Endothelial cell of umbilical vein (primary cell): ENCODE results near the gene RALGAPB.
"Not testable (repeated sequence)": the region's sequence is repeated elsewhere in the genome, so short reads cannot be mapped to it uniquely, and the experiment has no call there.

Experiments used
- EZH2 ChIP-seq: IDR thresholded peaks from 2 replicates; pipeline ENCODE4 v1.6.1; 2012; ENCODE audit warnings: borderline replicate concordance, low read depth, mild to moderate bottlenecking, moderate library complexity, low read length, inconsistent platforms; ENCODE audit not compliant: severe bottlenecking
- MAX ChIP-seq: IDR thresholded peaks from 2 replicates; pipeline ENCODE4 v1.6.1; 2011; ENCODE audit not compliant: insufficient read depth, insufficient read length
- MYC ChIP-seq: IDR thresholded peaks from one replicate; pipeline ENCODE4 v1.6.1; 2011; ENCODE audit warnings: mild to moderate bottlenecking, low read depth, low read length
- POLR2A ChIP-seq: IDR thresholded peaks from 2 replicates; pipeline ENCODE4 v1.6.1; 2012; ENCODE audit warnings: low read depth, mild to moderate bottlenecking, control low read depth, low read length
- TF ChIP-seq, protein P1 (sequence below), 2 donors: IDR thresholded peaks; 1 replicate in 1 of 2; 2 replicates in 1 of 2; pipeline ENCODE4 v1.5.1; 2011; ENCODE audit warnings: low read length in 2 of 2, mild to moderate bottlenecking in 2 of 2, moderate library complexity in 2 of 2, control low read depth in 1 of 2, inconsistent platforms in 1 of 2, low read depth in 1 of 2; ENCODE audit not compliant: insufficient read depth in 1 of 2; ENCODE audit errors: extremely low read depth in 1 of 2

- TF ChIP-seq EZH2, POLR2A, MAX, MYC: not testable (repeated sequence)
- TF ChIP-seq, protein P1, sequence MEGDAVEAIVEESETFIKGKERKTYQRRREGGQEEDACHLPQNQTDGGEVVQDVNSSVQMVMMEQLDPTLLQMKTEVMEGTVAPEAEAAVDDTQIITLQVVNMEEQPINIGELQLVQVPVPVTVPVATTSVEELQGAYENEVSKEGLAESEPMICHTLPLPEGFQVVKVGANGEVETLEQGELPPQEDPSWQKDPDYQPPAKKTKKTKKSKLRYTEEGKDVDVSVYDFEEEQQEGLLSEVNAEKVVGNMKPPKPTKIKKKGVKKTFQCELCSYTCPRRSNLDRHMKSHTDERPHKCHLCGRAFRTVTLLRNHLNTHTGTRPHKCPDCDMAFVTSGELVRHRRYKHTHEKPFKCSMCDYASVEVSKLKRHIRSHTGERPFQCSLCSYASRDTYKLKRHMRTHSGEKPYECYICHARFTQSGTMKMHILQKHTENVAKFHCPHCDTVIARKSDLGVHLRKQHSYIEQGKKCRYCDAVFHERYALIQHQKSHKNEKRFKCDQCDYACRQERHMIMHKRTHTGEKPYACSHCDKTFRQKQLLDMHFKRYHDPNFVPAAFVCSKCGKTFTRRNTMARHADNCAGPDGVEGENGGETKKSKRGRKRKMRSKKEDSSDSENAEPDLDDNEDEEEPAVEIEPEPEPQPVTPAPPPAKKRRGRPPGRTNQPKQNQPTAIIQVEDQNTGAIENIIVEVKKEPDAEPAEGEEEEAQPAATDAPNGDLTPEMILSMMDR (IDR thresholded peaks at IDR 0.05; ENCODE audit: extremely low read depth in 1 of 2, insufficient read depth in 1 of 2, low read depth in 1 of 2, low read length in 2 of 2), result not testable (repeated sequence)
These were observed 39.8 kb upstream of the RALGAPB start for GRCh38 chr20:38432870-38433269.
